GM12872 (cell line): Measurements from ENCODE around the gene ANKRD52.

Experiments used
- CTCF ChIP-seq: IDR thresholded peaks from 3 replicates; pipeline ENCODE4 v1.5.1; 2011; ENCODE audit warnings: low read depth, mild to moderate bottlenecking, low read length, moderate library complexity; ENCODE audit not compliant: insufficient read depth

ANKRD52 gene

GRCh38 chr12:56230432-56231183, 27.6 kb downstream of the ANKRD52 start:
- no peak for TF ChIP-seq CTCF

GRCh38 chr12:56229916-56230431, 28.2 kb downstream of the ANKRD52 start, which contains the start of gene SLC39A5:
Gene SLC39A5, plus strand, starts transcription at chr12:56230051. Its CDS starts 1,224 bp downstream, at chr12:56231275.
- TF ChIP-seq CTCF: no peak

GRCh38 chr12:56229082-56229481, 29.1 kb downstream of the ANKRD52 start:
- no peak for TF ChIP-seq CTCF

- TF ChIP-seq CTCF: no peak
Observed at GRCh38 chr12:56224954-56225353, 33.2 kb downstream of the ANKRD52 start.

- TF ChIP-seq CTCF: peak; percentile 73
Observed at GRCh38 chr12:56224102-56224701, 34.0 kb downstream of the ANKRD52 start, which contains the start of gene NABP2. Gene NABP2, plus strand, starts transcription at chr12:56224342. Its CDS starts 515 bp downstream, at chr12:56224857.

- no peak for TF ChIP-seq CTCF
Observed at GRCh38 chr12:56223571-56224101, 34.5 kb downstream of the ANKRD52 start.

GRCh38 chr12:56222531-56222895, 35.7 kb downstream of the ANKRD52 start:
- no peak for TF ChIP-seq CTCF
